Cerebellar nuclear complex (tissue), 1 donor: ENCODE data around the gene ZIK1.

Source experiments
- DNase-seq, 2 experiments: peaks; one replicate each; lab custom pipeline; 2025; lab: John Stamatoyannopoulos, UW

Gene ZIK1

DNA sequence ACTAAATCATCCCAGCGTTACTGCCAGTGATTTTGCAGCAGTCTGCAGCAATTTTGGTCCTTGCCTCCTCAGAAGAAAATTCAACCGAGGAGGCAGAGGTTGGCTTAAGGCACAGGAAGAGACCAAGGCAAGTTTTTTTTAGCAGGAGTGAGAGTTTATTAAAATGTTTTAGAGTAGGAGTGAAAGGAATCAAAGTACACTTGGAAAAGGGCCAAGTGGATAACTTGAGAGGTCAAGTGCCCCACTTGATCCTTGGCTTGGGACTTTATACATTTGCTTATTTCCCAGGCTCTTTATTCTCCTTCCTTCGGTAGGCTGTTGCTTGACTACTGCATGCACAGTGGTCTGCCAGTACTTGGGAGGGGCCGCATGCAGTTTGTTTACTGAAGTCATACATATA is 27.2 kb downstream of the ZIK1 start:
- no peak for DNase-seq

GRCh38 chr19:57613941-57614743 is 30.2 kb downstream of the ZIK1 start, which contains the start of gene ZNF134:
Gene ZNF134, plus strand, starts transcription at chr19:57614242. Its CDS starts 5,227 bp downstream, at chr19:57619469.
- DNase-seq: peak in 1 of 2 experiments; percentile 75

DNA sequence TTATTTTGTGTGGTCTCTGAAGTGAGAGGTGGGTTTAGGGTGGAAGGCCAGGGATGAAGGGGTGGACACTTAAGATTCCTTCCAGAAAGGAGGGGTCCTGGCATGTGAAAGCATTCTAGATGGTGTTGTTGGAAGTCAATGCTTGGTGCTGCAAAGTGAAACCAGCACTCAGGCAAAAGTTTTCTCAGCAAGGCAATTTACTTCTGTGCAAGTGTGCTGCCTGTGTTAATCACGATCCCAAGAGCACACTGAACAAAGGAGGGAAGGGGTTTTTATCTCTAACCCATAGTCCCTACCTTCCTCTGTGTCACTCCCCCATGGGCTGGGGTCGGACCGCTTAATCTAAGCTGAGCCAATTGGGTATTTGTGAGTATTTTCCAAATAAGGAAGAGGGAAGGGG is 31.4 kb downstream of the ZIK1 start:
- no peak for DNase-seq

GRCh38 chr19:57620673-57621348 is 36.9 kb downstream of the ZIK1 start:
- DNase-seq: no peak

DNA sequence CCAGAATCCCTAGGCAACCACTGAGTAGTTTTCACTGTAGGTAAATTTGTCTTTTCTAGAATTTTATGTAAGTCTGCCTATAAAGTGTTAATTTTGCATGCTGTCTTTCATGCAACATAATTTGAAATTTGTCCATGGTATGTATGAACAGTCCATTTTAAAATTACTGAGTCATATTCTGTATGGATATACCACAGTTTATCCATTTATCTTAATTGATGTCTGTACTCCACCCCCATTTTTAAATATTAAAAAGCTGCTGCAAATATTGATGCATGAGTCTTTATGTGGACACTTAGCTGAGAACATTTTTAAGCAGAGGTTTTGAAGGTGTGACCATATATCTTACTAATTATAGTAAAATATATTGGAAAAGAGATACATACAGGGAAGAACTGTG is 39.1 kb downstream of the ZIK1 start:
- no peak for DNase-seq

GRCh38 chr19:57632987-57633831 is 49.3 kb downstream of the ZIK1 start, which contains the start of gene ZNF211:
Gene ZNF211, plus strand, starts transcription at chr19:57633168. Its CDS starts 179 bp downstream, at chr19:57633347.
- DNase-seq: peak; percentile 71 to 90

DNA sequence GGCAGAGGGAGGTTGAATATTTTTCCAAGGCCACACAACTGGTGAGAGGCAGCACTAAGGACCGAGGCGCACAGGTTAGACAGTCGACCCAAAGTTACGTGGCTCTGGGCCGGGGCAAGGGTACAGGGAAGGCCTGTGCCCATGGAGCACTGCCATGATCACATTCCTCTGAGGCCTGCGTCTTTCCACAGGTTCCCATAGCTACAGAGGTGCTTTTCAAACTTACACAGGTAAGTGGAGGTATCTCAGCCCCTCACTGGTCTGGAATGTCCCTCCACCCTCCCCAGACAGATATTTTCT is 49.8 kb downstream of the ZIK1 start:
- DNase-seq: no peak

DNA sequence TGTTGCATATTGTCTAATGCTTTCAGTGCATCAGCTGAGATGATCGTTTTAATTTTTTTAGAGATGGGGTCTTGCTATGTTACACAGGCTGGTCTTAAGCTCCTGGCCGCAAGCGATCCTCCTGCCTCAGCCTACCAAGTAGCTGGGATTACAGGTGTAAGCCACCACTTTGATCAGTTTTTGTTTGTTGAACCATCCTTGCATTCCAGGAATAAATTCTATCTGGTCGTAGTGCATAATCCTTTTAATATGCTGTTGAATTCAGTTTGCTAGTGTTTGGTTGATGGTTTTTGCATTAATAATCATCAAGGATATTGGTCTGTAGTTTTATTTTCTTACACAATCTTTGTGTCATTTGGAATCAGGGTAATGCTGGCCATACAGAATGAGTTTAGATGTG is 53.4 kb downstream of the ZIK1 start:
- no peak for DNase-seq

GRCh38 chr19:57641715-57642234 is 57.8 kb downstream of the ZIK1 start:
- DNase-seq: no peak

DNA sequence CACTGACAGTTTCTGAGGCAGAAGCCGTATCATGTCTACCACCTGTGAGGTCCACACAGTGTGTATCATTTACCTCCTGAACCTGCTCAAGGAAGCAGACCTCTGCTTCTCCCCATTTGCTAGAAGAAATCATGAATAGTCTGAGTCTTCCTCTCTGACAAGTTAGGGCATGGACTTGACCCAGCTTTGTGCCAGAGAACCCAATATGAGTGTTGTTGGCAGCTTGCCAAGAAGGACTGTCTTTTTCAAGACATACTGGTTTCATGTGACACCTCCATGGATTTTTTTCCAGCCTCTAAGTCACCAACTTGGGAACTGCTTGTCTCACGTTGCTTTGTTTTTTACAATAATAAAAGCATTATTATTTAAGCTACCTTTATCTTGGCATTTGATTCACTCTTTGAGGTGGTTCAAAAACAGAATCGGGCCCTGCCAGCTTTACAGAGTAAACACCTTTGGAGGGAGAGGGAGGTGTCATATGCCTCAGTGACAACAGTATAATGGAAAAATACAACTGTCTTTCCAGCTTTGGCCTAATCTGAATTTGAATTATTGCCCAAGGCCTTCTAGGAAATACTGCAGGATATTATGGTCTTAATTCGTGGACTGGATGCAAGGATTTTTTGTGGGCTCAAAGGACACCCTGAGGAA is 58.6 kb downstream of the ZIK1 start:
- DNase-seq: no peak
